Neutrophil (primary cell): ENCODE results near the gene TNS3.

ENCODE experiments used
- H3K27ac ChIP-seq: fragments of 200-600 bp; sonication (generic); 2 replicates; pipeline ENCODE4 v1.5.1; 2016; ENCODE audit warnings: mild to moderate bottlenecking, moderate library complexity
- H3K27me3 ChIP-seq: fragments of 200-600 bp; sonication (generic); 2 replicates; pipeline ENCODE4 v1.6.0; 2016; ENCODE audit warnings: mild to moderate bottlenecking
- H3K36me3 ChIP-seq: fragments of 200-600 bp; sonication (generic); 2 replicates; pipeline ENCODE4 v1.5.1; 2017
- H3K4me1 ChIP-seq, 2 experiments: fragments of 200-600 bp in 1 of 2; sonication (generic) in 1 of 2; 1 replicate in 1 of 2; 2 replicates in 1 of 2; pipeline versions ENCODE4 v1.5.1 to v1.6.1; 2013 to 2016; ENCODE audit warnings: low read depth in 1 of 2, low read length in 1 of 2, mild to moderate bottlenecking in 1 of 2, moderate library complexity in 1 of 2; ENCODE audit not compliant: control insufficient read depth in 1 of 2, insufficient read depth in 1 of 2
- H3K4me3 ChIP-seq, 2 experiments: fragments of 200-600 bp in 1 of 2; sonication (generic) in 1 of 2; 1 replicate in 1 of 2; 2 replicates in 1 of 2; pipeline ENCODE4 v1.5.1; 2013 to 2016; ENCODE audit warnings: low read depth in 1 of 2, low read length in 1 of 2, mild to moderate bottlenecking in 1 of 2, moderate library complexity in 1 of 2
- H3K9me3 ChIP-seq: fragments of 200-600 bp; sonication (generic); 2 replicates; pipeline ENCODE4 v1.5.1; 2016
- TF ChIP-seq, protein P1 (sequence below): fragments of 200-600 bp; sonication (generic); IDR thresholded peaks from 2 replicates; pipeline ENCODE4 v1.5.1; 2016; ENCODE audit warnings: antibody characterized with exemption

Gene TNS3

DNA sequence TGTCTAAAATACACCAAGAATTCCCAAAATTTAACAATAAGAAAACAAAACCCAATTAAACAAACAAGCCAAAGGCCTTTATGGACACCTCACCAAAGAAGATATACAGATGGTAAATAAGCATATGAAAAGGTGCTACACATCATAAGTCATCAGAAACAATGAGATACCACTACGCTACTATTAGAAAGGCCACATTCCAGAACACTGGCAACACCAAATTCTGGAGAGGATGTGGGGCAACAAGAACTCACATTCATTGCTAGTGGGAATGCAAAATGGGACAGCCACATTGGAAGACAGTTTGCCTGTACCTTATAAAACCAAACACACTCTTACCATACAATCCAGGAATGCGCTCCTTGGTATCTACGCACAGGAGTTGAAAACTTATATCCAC lies 291.4 kb downstream of the TNS3 start:
- peaks cover 6 to 10% of the 10 kb centered on the region in 2 experiments for H3K4me1 ChIP-seq
- no peaks in the 10 kb centered on the region for H3K9me3 ChIP-seq
- no peaks in the 10 kb centered on the region for H3K36me3 ChIP-seq
- H3K27me3 ChIP-seq = no peaks in the 10 kb centered on the region
- no peak overlapping the region for H3K27ac ChIP-seq
- no peak overlapping the region for H3K4me3 ChIP-seq
- TF ChIP-seq, protein P1, sequence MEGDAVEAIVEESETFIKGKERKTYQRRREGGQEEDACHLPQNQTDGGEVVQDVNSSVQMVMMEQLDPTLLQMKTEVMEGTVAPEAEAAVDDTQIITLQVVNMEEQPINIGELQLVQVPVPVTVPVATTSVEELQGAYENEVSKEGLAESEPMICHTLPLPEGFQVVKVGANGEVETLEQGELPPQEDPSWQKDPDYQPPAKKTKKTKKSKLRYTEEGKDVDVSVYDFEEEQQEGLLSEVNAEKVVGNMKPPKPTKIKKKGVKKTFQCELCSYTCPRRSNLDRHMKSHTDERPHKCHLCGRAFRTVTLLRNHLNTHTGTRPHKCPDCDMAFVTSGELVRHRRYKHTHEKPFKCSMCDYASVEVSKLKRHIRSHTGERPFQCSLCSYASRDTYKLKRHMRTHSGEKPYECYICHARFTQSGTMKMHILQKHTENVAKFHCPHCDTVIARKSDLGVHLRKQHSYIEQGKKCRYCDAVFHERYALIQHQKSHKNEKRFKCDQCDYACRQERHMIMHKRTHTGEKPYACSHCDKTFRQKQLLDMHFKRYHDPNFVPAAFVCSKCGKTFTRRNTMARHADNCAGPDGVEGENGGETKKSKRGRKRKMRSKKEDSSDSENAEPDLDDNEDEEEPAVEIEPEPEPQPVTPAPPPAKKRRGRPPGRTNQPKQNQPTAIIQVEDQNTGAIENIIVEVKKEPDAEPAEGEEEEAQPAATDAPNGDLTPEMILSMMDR = no peak

DNA sequence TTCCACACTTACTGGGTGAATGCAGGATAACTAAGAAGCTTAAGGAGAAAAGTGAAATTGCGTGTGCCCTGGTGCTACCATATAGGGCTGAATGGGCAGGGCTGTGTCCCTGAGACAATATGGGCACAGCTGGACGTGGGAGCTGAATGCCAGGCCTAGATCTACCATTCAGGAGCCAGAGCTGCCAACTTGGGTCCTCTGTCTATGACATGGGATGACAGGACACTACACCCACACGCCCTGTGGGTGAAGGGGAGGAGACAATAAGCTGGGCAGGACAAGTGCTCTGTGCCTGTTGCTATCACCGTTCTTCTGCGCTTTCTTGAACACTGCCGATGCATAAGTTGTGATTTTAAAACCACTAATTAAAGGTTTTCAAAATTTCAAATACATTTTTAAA lies 293.9 kb downstream of the TNS3 start:
- no peaks in the 10 kb centered on the region for H3K9me3 ChIP-seq
- no peak overlapping the region for H3K4me3 ChIP-seq
- no peaks in the 10 kb centered on the region for H3K27me3 ChIP-seq
- no peak overlapping the region for H3K27ac ChIP-seq
- TF ChIP-seq, protein P1 = no peak
- peaks cover 6 to 10% of the 10 kb centered on the region in 2 experiments for H3K4me1 ChIP-seq
- H3K36me3 ChIP-seq = no peaks in the 10 kb centered on the region

DNA sequence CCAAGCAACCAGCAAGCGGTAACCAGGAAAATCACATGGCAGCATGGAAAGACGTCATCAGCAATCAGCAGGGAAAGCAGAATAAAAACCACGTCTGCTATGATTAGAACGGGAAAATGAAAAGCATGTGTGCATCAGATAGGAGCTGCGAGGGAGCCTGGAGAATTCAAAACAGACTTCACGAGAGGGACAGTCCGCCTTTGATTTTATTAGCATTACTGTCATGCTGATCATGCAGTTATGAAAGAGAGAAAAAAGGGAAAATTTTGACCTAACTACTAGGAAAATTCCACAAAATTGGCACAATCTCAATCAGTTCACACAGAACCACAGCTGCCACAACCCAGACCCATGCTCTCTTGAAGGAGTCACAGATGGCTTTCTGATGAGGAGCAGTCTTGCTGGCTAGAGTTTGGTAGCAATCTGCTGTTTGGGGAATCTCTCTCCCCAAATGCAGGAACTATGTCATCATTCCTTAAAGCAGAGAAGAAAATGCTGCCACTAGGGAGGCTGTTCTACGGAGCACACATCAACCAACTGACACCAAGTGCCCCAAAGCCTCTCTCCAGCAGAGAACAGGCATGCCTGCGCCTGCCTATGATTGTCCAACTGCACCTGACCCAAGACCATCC lies 295.9 kb downstream of the TNS3 start:
- Histone ChIP-seq H3K27ac (no peak overlapping the region), H3K27me3 (no peaks in the 10 kb centered on the region), H3K4me1 (no peaks in the 10 kb centered on the region), H3K36me3 (no peaks in the 10 kb centered on the region), H3K4me3 (no peak overlapping the region), H3K9me3 (no peaks in the 10 kb centered on the region)
- TF ChIP-seq, protein P1 = no peak

DNA sequence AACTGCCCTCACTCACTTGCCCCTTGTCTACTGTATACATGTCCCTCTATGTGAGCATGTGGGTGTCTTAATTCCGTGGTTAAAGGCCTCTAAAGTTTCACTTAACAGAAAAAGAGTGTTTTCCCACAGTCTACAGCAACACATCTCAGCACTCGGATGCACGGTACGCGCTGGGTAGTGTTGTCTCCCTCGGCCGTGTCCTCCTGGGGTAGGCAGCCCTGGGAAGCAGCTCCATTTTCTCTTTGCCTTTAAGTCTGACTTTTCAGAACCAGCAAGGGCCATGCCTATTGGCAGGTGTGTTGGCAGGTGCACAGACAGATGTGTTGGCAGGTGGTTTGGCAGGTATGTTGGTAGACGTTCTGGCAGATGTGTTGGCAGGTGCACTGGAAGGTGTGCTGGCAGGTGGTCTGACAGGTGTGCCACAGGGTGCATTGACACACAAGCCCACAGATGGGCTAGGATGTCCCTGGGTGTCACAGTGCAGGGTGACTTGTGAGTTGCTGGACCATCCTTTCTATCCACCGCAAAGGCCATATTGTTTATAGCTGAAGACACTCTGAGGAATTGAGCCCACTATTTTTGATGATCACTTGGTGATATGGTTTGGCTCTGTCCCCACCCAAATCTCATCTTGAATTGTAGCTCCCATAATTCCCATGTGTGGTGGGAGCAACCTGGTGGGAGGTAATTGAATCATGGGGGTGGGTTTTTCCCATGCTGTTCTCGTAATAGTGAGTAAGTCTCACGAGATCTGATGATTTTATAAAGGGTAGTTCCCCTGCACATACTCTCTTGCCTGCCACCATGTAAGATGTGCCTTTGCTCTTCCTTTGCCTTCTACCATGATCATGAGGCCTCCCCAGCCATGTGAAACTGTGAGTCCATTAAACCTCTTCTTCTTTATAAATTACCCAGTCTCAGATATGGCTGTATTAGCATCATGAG lies 296.9 kb downstream of the TNS3 start:
- TF ChIP-seq, protein P1 = no peak
- Histone ChIP-seq H3K27ac (no peak overlapping the region), H3K36me3 (no peaks in the 10 kb centered on the region), H3K27me3 (no peaks in the 10 kb centered on the region), H3K4me3 (no peak overlapping the region), H3K4me1 (no peaks in the 10 kb centered on the region), H3K9me3 (no peaks in the 10 kb centered on the region)

DNA sequence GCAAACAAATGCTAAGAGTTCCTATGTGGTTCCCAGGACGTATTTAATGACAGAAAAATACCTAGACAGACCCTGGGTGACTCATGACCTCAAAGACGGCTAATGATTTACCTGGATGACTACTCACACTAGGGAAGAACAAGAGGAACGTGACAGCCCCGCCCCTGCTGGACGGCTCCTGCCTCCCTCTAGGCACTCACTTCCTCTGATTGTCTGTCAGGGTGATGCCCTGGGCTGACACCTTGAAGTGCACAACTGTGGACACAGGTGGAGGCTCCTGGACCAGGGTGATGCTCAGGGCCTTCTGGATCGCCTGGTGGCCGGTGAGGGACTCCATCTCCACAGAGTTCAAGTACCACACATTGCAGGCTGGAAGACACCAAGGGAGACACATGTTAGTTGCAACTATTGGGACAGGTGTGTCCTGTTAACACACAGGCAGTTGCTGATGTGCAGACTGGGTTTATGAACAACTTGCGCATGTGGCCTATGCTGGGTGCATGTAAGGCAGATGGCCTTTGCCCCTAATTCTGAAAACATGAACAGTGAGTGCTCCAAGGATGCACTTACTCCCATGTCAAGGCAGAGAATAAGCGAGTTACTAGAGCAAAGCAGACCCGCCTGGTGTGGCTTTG lies 298.3 kb downstream of the TNS3 start:
- TF ChIP-seq, protein P1 = no peak
- Histone ChIP-seq H3K4me1 (no peaks in the 10 kb centered on the region), H3K27ac (no peak overlapping the region), H3K9me3 (no peaks in the 10 kb centered on the region), H3K36me3 (no peaks in the 10 kb centered on the region), H3K27me3 (no peaks in the 10 kb centered on the region), H3K4me3 (no peak overlapping the region)
